Measurements from ENCODE around the gene NPFFR1.

NPFFR1 gene

DNA sequence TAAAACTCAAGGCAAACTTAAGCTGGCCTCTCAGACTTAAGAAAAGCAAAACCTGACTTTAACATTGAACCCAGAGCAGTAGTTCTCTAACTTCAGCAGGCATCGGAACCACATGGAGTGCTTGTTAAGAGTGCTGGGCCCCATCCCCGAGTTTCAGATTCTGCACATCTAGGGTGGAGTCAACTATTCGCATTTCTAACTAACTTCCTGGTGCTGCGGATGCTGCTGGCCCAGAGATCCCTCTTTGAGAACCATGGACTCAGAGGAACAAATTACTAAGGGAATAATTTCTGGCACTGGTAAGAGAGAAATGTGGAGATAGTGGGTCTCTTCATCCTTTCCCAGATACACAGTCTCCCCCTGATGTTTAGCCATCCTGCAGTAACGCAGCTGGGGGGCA is 14.6 kb upstream of the NPFFR1 start:
- Histone ChIP-seq H3K36me3 (ENCODE audit: insufficient read depth, low read depth, low read length) (no peaks in the 10 kb centered on the region), H3K27me3 (ENCODE audit: insufficient read depth, low read length) (no peaks in the 10 kb centered on the region), H3K9me3 (ENCODE audit: insufficient read depth, low read depth, low read length) (no peaks in the 10 kb centered on the region), H3K9ac (ENCODE audit: low read depth, low read length) (no peak overlapping the region), H3K27ac (ENCODE audit: low read length) (no peak overlapping the region), H3K4me3 (ENCODE audit: low read length) (no peak overlapping the region), H3K4me1 (ENCODE audit: insufficient read depth, low read length) (peaks cover 7% of the 10 kb centered on the region; the same call in 1 of the 2 replicates)

DNA sequence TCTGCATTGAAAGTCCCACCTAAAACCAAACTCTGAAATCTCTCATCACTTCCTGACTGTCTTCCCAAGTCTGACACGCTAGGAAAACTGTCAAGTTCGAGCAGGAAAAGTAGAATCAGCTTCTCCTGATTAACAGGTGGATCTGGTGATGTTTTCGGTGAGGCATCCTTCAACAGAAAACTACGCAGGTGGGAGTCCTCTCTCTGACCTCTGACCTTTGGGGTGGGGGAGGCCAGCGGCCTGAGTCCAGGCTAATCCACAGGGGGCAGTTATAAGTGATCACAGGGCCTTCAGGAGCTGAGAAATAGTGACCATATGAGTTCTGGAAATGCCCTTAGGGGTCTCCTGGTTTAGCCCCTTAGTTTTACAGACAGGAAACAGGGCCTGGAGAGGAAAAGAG is 13.4 kb upstream of the NPFFR1 start:
- Histone ChIP-seq H3K36me3 (ENCODE audit: insufficient read depth, low read depth, low read length) (no peaks in the 10 kb centered on the region), H3K4me3 (ENCODE audit: low read length) (no peak overlapping the region), H3K27ac (ENCODE audit: low read length) (no peak overlapping the region), H3K9ac (ENCODE audit: low read depth, low read length) (no peak overlapping the region), H3K27me3 (ENCODE audit: insufficient read depth, low read length) (no peaks in the 10 kb centered on the region), H3K4me1 (ENCODE audit: insufficient read depth, low read length) (peaks cover 7% of the 10 kb centered on the region; the same call in 1 of the 2 replicates), H3K9me3 (ENCODE audit: insufficient read depth, low read depth, low read length) (no peaks in the 10 kb centered on the region)

DNA sequence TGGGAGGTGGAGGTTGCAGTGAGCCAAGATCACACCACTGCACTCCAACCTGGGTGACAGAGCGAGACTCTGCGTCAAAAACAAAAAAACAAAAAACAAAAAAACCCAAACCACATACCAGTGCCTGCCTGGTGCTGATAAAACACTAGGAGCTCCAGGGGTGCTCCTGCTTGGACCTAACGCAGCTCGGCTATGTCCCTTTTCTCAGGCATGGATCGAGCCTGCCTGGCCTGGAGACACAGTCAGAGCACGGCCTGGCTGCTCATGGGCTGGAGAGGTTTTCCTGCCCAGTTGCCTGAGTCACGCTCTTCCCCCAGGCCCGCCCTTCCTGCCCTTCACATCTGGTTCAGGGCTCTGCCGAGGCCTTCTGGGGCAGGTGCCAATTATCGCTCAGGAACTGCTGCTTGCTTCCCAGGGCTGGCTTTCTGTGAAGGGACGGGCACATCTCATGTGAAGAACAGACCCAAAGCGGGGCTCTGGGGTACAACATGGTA is 12.6 kb upstream of the NPFFR1 start:
- Histone ChIP-seq H3K4me1 (ENCODE audit: insufficient read depth, low read length) (peaks cover 7% of the 10 kb centered on the region; the same call in 1 of the 2 replicates), H3K27ac (ENCODE audit: low read length) (no peak overlapping the region)

DNA sequence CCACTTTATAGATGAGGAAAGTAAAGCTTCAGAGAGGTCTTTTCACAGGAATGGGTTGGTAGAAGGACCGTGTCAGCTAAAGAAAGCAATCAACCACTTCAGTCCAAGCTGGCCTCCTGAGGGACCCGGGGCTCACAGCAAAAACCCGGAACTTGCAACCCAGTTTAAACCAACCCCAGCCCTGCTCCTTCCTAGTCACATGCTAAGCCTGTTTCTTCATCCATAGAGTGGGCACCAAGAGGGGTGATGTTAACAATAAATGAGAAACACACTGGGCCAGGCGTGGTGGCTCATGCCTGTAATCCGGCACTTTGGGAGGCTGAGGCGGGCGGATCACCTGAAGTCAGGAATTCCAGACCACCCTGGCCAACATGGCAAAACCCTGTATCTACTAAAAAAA is 12.1 kb upstream of the NPFFR1 start:
- Histone ChIP-seq H3K9me3 (ENCODE audit: insufficient read depth, low read depth, low read length) (no peaks in the 10 kb centered on the region), H3K9ac (ENCODE audit: low read depth, low read length) (no peak overlapping the region), H3K27ac (ENCODE audit: low read length) (no peak overlapping the region), H3K27me3 (ENCODE audit: insufficient read depth, low read length) (no peaks in the 10 kb centered on the region), H3K36me3 (ENCODE audit: insufficient read depth, low read depth, low read length) (no peaks in the 10 kb centered on the region), H3K4me1 (ENCODE audit: insufficient read depth, low read length) (peaks cover 7% of the 10 kb centered on the region; the same call in 1 of the 2 replicates), H3K4me3 (ENCODE audit: low read length) (no peak overlapping the region)

More for the DNA sequence above, 12.6 kb upstream of the NPFFR1 start:
- no peaks in the 10 kb centered on the region for H3K36me3 ChIP-seq (ENCODE audit: insufficient read depth, low read depth, low read length)
- H3K4me3 ChIP-seq (ENCODE audit: low read length) = no peak overlapping the region
- no peak overlapping the region for H3K9ac ChIP-seq (ENCODE audit: low read depth, low read length)
- H3K27me3 ChIP-seq (ENCODE audit: insufficient read depth, low read length) = no peaks in the 10 kb centered on the region
- no peaks in the 10 kb centered on the region for H3K9me3 ChIP-seq (ENCODE audit: insufficient read depth, low read depth, low read length)

DNA sequence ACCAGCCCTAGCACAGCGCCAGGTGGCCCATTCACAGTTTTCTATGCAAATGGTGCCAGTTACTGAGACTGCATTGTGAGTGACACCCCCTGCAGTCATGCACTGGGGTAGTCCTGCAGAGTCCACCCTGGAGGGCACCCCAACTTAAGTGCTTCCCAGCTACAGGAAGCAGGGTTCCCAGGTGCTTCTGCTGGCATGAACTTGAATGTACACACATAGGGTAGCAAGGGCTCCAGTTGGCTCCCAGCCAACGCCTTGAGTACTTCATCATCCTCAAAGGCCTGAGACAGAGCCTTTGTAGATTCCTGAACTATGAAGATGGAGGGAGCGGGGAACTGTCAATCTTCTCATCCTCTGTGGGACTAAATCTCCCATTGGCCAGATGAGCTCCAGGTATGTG is 11.5 kb upstream of the NPFFR1 start:
- H3K4me3 ChIP-seq (ENCODE audit: low read length) = no peak overlapping the region
- peaks cover 7% of the 10 kb centered on the region; the same call in 1 of the 2 replicates for H3K4me1 ChIP-seq (ENCODE audit: insufficient read depth, low read length)
- H3K9ac ChIP-seq (ENCODE audit: low read depth, low read length) = no peak overlapping the region

DNA sequence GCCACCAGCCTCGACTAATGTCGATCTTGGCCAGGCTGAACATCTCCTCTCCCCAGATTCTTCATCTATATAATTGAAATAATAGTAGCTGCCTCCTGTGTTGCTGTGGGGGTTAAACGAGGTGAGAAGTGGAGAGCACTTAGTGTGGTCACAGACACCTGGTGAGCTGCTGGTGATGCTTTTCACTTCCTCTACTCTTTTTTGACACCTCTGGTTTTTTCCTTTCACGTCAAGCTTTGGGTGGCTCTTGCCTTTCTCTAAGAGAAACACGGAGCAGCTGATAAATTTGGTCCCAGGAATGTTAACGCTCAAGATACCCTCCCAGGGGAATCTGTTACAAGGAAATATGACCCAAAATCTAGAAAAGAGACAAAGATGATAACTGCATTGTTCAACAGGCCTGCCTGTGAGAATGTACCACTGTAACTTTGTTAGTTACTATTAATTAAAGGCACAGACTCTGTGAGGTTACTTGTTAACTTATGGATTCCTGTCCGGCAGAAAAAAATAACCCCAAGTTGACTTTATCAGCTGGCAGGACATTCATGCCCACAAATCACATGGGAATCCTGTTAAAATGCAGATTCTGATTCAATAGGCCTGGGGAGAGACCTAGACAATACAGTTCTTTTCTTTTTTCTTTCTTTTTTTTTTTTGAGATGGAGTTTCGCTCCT is 9.5 kb upstream of the NPFFR1 start:
- no peak overlapping the region for H3K27ac ChIP-seq (ENCODE audit: low read length)
- no peak overlapping the region for H3K4me3 ChIP-seq (ENCODE audit: low read length)
- no peaks in the 10 kb centered on the region for H3K27me3 ChIP-seq (ENCODE audit: insufficient read depth, low read length)
- no peak overlapping the region for H3K9ac ChIP-seq (ENCODE audit: low read depth, low read length)
- H3K4me1 ChIP-seq (ENCODE audit: insufficient read depth, low read length) = peaks cover 7% of the 10 kb centered on the region; the same call in 1 of the 2 replicates
- H3K9me3 ChIP-seq (ENCODE audit: insufficient read depth, low read depth, low read length) = no peaks in the 10 kb centered on the region
- H3K36me3 ChIP-seq (ENCODE audit: insufficient read depth, low read depth, low read length) = no peaks in the 10 kb centered on the region

More for the DNA sequence above, 11.5 kb upstream of the NPFFR1 start:
- H3K27me3 ChIP-seq (ENCODE audit: insufficient read depth, low read length) = no peaks in the 10 kb centered on the region
- no peaks in the 10 kb centered on the region for H3K36me3 ChIP-seq (ENCODE audit: insufficient read depth, low read depth, low read length)
- no peaks in the 10 kb centered on the region for H3K9me3 ChIP-seq (ENCODE audit: insufficient read depth, low read depth, low read length)
- no peak overlapping the region for H3K27ac ChIP-seq (ENCODE audit: low read length)

DNA sequence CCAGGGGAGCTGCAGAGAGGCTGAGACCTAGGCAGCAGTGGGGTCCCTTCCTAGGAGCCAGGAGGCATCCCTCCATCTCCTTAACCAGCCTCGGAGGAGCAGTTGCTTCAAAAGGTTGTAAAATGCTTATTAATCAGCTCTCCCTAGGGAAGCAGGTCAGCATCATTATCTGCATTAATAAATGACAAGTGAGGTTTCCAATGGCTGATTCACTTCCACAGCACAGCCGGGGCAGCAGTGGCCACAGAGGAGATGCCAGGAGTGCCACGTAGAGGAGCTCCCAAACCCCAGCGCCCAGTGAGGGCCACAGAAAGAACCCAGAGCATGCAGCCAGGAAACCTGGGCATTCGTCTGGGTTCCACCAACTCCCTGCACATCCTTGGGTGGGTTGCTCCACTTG is 8.2 kb upstream of the NPFFR1 start:
- Histone ChIP-seq H3K9me3 (ENCODE audit: insufficient read depth, low read depth, low read length) (no peaks in the 10 kb centered on the region), H3K27me3 (ENCODE audit: insufficient read depth, low read length) (no peaks in the 10 kb centered on the region), H3K27ac (ENCODE audit: low read length) (no peak overlapping the region), H3K4me1 (ENCODE audit: insufficient read depth, low read length) (peaks cover 7% of the 10 kb centered on the region; the same call in 1 of the 2 replicates), H3K9ac (ENCODE audit: low read depth, low read length) (no peak overlapping the region), H3K36me3 (ENCODE audit: insufficient read depth, low read depth, low read length) (no peaks in the 10 kb centered on the region), H3K4me3 (ENCODE audit: low read length) (no peak overlapping the region)

DNA sequence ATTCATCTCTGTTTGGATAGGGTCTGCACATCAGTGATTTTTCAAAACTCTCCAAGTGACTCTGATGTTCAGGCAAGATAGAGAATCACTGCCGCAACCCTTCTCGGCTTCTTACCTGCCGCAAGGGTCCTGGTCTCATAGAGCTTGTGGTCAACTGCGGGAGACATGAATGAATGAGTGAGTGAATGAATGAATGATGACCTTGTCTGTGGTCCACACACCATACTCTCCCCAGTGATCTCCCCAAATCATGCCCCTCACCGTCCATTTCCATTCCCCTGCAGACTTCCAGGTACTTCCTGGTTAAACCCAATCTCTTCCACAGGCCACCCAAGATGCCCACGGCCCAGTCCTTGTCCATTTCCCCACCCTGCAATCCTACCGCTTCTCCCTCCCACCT is 5.9 kb upstream of the NPFFR1 start:
- no peaks in the 10 kb centered on the region for H3K9me3 ChIP-seq (ENCODE audit: insufficient read depth, low read depth, low read length)
- H3K36me3 ChIP-seq (ENCODE audit: insufficient read depth, low read depth, low read length) = no peaks in the 10 kb centered on the region
- no peak overlapping the region for H3K4me3 ChIP-seq (ENCODE audit: low read length)
- no peak overlapping the region for H3K9ac ChIP-seq (ENCODE audit: low read depth, low read length)
- H3K4me1 ChIP-seq (ENCODE audit: insufficient read depth, low read length) = peaks cover 3% of the 10 kb centered on the region; the same call in 1 of the 2 replicates
- H3K27ac ChIP-seq (ENCODE audit: low read length) = no peak overlapping the region
- peaks cover 14% of the 10 kb centered on the region for H3K27me3 ChIP-seq (ENCODE audit: insufficient read depth, low read length)

DNA sequence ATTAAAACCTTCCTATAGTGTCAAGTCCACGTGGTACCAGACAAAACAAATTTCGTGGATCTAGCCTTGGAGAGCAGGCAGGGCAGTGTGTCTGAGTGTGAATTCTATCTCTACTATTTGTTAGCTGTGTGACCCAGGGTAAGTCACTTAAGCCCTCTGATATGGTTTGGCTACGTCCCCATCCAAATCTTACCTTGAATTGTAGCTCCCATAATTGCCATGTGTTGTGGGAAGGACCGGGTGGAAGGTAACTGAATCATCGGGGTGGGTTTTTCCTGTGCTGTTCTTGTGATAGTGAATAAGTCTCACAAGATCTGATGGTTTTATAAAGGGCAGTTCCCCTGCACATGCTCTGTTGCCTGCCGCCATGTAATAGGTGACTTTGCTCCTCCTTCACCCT is 2.8 kb upstream of the NPFFR1 start:
- Histone ChIP-seq H3K36me3 (ENCODE audit: insufficient read depth, low read depth, low read length) (no peaks in the 10 kb centered on the region), H3K4me3 (ENCODE audit: low read length) (no peak overlapping the region), H3K27ac (ENCODE audit: low read length) (no peak overlapping the region), H3K9me3 (ENCODE audit: insufficient read depth, low read depth, low read length) (no peaks in the 10 kb centered on the region), H3K27me3 (ENCODE audit: insufficient read depth, low read length) (peaks cover 45% of the 10 kb centered on the region), H3K9ac (ENCODE audit: low read depth, low read length) (no peak overlapping the region), H3K4me1 (ENCODE audit: insufficient read depth, low read length) (no peaks in the 10 kb centered on the region)

DNA sequence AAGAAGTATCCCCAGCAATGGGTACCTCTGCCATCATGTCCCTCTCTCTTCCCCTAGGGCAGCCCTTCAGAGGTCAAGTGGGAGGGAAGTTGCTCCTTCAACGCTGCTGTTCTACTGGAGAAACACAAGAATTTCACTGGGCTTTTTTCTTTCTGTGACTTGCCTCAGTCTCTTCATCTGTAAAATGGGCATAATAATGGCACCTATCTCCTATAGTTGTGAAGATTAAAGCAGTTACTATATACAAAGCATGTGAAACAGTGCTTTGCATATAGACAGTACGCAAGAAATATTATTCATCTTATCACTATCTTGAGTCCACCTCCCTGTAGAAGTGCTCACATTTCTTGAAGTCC is 1.6 kb upstream of the NPFFR1 start:
- peaks cover 53% of the 10 kb centered on the region for H3K27me3 ChIP-seq (ENCODE audit: insufficient read depth, low read length)
- H3K4me1 ChIP-seq (ENCODE audit: insufficient read depth, low read length) = no peaks in the 10 kb centered on the region
- H3K36me3 ChIP-seq (ENCODE audit: insufficient read depth, low read depth, low read length) = no peaks in the 10 kb centered on the region
- H3K9ac ChIP-seq (ENCODE audit: low read depth, low read length) = no peak overlapping the region
- no peak overlapping the region for H3K27ac ChIP-seq (ENCODE audit: low read length)
- no peaks in the 10 kb centered on the region for H3K9me3 ChIP-seq (ENCODE audit: insufficient read depth, low read depth, low read length)
- no peak overlapping the region for H3K4me3 ChIP-seq (ENCODE audit: low read length)

DNA sequence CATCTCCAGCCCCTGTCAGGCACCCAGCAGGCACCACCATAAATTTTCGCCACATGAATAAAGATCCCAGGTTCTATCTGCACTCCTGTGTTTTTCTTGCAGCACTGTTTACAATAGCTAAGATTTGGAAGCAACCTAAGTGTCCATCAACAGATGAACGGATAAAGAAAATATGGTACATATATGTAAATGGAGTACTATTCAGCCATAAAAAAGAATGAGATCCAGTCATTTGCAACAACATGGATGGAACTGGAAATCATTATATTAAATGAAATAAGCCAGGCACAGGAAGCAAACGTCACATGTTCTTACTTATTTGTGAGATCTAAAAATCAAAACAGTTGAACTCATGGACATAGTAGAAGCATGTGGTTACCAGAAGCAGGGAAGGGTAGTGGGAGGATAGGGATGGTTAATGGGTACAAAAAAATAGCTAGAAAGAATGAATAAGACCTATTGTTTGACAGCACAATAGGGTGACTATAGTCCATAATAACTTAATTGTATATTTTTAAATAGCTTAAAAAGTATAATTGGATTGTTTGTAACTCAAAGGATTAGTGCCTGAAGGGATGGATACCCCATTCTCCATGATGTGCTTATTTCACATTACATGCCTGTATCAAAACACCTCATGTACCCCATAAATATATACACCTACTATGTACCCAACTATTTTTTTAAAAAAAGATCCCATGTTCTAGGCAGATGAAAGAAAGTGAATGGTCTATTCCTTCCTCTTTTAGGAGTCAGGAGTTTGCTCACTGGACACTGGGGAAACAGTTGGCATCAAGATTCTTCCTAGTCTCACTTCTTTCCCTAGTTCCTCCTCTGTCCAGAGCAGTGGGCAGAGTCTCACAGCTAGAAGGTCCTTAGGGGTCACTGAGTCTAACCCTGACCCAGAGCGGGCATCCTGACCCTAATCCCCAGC is 1.0 kb upstream of the NPFFR1 start:
- no peak overlapping the region for H3K4me3 ChIP-seq (ENCODE audit: low read length)
- no peaks in the 10 kb centered on the region for H3K9me3 ChIP-seq (ENCODE audit: insufficient read depth, low read depth, low read length)
- H3K9ac ChIP-seq (ENCODE audit: low read depth, low read length) = no peak overlapping the region
- peaks cover 53% of the 10 kb centered on the region for H3K27me3 ChIP-seq (ENCODE audit: insufficient read depth, low read length)
- H3K4me1 ChIP-seq (ENCODE audit: insufficient read depth, low read length) = no peaks in the 10 kb centered on the region
- no peak overlapping the region for H3K27ac ChIP-seq (ENCODE audit: low read length)
- no peaks in the 10 kb centered on the region for H3K36me3 ChIP-seq (ENCODE audit: insufficient read depth, low read depth, low read length)

DNA sequence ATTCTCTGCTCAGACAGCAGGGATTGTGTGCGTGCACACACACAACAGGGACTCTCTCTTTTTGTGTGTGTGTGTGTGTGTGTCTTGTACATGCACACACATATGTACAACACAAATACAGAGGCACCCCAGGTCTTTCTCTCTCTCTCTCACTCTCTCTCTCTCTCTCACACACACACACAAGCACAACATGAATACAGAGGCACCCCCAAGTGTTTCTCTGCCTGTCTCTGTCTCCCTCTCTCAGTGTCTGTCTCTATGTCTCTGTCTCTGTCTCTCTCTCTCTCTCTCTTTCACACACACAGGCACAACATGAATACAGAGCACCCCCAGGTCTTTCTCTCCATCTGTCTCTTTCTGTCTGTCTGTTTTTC is 746 bp downstream of the NPFFR1 start:
- H3K36me3 ChIP-seq (ENCODE audit: insufficient read depth, low read depth, low read length) = no peaks in the 10 kb centered on the region
- H3K9me3 ChIP-seq (ENCODE audit: insufficient read depth, low read depth, low read length) = no peaks in the 10 kb centered on the region
- H3K9ac ChIP-seq (ENCODE audit: low read depth, low read length) = no peak overlapping the region
- peaks cover 53% of the 10 kb centered on the region for H3K27me3 ChIP-seq (ENCODE audit: insufficient read depth, low read length)
- H3K4me1 ChIP-seq (ENCODE audit: insufficient read depth, low read length) = no peaks in the 10 kb centered on the region
- no peak overlapping the region for H3K27ac ChIP-seq (ENCODE audit: low read length)
- H3K4me3 ChIP-seq (ENCODE audit: low read length) = peak overlapping the region; percentile 53; the same call in 1 of the 2 replicates
